T-helper 22 cell (primary cell): ENCODE measurements around the gene PACRG.

ENCODE experiments used
- DNase-seq: peaks from one replicate; pipeline ENCODE4 v3.0.0-alpha.2; 2020; ENCODE audit warnings: low read depth

Gene PACRG

DNA sequence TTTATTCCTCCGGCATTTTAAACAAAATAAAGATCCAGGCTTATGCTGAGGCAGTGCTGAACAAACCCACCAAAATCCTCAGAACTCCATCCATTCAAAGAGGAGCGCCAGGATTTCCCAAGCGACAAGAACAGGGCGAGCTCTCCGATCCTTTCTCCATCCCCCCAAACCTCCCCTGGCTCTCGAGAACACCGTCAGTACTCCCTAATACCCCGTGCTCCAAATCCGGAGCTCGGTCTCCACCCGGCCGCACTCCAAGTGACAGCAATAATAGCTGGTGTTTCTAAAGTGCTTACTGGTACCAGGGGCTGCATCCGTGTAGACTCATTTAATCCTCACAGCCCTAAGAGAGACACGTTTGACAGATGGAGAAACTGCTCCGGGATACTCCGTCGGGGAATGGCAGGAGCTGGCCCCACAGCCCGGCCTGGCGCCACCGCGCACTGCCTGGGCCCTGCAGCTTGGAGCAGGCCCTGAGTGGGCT is 409.7 kb downstream of the PACRG start:
- DNase-seq, result no peak

DNA sequence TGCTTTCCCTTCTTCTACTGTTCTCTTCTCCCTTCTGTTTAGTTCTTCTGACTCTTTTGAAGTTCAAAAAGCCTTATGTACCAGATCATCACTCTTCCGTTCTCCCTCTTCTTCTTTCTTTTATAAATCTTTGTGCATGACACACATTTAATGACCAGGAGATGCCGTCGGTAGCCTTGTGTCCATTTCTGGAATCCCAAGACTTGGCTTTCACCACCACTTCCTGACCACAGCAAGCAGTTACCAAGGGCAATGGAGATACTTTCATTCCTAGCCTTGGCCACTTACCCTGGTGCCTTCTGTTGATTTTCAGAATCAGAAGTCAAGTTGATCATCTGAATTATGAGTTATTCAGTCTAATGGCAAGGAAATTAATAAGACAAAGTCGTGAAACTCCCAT is 418.3 kb downstream of the PACRG start:
- no peak for DNase-seq

DNA sequence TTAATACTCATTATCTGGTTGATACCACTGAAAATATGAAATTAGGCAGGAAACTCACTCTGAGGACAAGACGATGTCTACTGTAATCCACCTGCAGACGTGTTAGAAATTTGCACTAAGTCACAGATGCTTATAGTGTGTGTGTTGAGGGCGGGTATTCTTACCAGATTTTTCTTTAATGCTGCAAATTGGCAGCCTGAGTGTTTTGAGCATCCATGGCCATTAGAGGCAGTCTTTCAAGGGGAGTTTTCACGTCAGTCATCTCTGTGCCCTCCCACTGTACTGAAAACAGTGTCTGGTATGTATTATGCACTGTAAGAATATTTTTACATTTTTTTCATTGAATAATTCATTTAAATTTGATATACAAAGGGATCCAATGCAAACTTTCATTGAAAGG is 420.2 kb downstream of the PACRG start:
- DNase-seq, result no peak

DNA sequence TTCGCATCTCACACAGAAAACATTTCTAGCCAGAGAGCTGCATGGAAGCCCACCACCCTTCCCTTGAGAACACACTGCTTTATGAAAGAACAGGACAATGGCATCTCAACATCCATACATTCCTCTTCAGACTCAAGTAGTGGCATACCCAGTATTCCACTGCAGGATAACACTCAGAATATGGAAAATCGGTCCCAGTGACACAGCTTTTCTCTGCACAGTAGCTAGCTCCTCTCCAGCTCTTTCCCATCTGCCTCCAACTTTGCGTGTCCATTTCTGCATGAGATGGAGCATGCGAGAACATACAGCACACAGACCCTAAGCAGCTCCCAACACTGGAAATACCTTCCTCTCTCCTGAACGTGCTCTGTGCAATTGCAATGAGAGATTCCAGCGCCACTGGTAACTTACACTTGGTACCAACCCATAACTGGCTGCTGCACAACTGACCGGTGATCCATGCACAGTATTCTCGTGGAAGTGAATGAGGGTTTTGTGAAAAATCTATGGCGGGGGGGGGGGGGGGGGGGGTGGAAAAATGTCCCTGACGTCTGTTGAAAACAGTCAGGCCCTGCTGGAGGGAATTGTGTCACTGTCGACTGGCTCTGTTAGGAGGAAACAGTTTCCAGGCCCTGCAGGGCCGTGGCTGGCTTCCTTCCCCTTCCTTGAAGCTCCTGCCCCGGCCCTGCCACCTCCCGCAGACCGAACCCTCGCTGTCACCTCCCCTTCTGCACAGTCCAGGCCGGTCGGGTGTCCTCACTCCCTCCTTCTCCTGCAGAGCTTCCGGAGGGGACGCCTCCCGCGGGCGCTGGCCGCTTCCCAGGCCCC is 420.9 kb downstream of the PACRG start:
- DNase-seq, result no peak

DNA sequence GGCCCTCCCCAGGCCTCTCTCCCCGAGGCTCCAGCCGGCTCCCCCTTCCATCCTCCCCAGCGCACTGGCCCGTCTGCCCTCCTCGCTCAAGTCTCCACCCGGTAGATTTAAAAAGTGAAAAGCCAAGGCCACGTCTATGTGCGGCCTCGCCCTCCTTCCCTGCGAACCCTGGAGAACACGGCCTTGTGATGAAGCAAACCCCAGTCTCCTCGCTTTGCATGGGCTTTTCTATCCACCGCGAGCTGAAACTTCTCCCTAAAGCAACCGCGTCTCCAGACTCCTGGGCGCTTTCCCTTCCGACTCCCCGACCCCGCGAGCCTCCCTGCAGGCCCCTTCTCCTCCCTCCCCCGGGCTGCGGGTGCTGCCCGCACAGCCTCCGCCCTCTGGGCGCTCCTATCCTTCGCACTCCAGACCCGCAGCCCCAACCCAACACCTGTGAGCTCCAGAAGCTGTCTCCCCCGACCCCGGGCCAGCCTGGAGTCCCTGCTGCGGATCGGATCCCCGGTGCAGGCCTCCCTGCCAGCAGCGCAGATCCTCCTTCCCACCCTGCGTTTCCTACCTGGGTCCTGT is 421.6 kb downstream of the PACRG start:
- DNase-seq, result no peak

DNA sequence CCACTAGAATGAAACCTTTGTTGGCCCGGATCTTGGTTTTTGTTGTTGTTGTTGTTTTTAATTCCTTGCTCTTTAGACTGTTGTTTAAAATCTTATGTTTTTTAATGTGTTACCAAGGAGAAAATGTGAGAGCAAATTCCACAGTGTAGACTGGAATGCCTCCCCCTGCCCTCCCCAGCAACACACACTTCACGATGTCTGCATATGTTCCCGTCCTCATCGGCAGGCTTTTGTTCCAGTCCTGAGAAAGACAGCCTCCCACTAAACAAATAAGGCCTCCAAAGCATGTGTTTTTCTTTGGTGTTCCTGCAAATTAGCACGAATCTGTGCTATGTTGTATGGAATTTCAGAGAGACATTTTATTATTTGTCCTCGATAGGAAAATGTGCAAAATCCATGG is 423.4 kb downstream of the PACRG start:
- no peak for DNase-seq

DNA sequence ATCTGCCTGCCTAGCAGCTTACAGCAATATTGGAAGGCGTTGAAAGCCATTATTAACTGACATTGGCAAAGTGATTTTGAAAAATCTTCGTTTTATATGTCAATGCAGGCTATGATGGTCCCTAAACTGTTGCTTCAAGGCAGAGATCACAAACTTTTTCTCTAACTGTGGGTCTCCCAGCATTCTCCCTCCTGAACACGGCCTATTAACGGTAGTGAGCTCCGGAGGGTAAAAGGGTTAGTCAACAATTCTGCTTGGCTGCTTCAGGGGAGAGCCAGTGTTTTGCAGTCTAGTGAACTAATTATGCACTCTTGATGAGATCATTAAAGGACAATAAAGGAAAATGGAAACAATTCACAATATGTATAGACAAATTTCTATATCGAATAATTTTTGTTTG is 424.9 kb downstream of the PACRG start:
- DNase-seq, result no peak

DNA sequence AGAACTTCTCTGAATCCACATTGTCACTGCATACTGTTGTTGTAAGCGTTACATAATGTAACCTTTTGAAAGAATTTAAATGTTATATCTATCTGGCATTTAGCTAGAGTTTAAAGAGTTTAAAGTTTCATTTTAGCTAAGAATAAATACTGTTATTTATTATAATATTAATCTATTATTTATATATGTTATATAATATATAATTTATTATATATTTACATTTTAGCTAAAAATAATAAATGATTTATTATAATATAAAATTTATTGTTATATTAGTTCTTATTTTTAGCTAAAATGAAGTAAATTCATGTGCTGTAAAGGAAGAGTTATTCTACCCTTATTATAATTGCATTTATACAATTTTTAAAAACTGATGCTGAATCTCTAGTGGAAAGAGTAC is 431.3 kb downstream of the PACRG start:
- no peak for DNase-seq

DNA sequence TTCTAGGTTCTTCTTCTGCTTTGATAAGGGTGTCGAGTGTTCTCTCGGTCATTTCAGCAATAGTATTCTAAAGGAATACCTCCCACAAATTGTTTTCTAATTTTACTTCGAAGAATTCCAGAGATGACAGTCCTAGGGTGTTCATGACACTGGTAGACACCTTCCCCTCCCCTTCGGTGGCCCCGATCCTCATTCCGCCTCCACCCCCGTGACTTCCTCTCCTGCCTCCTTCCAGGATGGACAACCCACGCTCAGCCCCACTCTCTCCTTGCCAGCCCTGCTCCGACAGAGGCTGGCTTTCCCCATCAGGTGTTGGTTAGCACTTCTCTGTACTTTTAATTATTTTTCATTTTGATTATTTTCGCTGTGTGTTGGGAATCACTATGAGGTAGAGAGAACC is 431.9 kb downstream of the PACRG start:
- no peak for DNase-seq

DNA sequence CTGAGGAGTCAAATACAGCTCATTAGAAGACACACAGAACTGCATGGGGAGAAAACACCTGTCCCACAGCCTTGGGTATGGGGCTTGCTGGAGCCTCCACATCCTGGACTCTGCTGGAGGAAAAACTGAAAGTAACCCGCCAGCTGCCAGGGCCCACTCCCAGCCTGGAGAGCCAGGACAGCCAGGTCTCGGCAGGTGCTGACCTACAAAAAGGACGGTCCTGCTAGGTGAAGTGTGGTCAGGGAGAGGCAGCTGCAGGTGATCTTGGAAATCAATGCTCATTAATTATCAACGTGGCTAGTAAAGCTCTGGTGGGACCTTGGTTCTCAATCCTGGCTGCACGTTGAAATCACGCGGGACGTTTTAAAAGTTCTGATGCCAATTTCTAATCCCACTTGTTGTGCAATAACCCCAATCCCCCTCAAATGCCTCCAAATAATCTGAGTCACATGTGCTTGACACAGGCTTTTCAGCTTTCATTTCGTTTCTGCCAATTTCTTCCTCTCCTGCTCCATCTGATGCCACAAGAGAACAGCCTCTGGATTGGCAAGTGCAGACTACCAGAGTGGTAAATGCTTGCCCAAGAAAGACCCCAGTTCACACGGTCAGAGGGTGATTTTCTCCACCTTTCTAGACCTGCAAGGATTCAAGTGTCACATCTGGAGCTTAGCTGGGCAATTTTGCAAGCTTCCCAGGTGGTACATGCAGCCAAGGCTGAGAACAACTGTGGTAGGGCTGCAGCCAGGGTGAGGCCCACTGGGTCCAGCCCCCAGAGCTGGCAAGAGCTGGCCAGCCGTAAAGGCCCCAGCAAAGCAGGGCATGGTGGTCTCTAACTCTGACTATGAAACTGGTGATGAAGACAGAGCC is 434.5 kb downstream of the PACRG start:
- DNase-seq, result no peak

DNA sequence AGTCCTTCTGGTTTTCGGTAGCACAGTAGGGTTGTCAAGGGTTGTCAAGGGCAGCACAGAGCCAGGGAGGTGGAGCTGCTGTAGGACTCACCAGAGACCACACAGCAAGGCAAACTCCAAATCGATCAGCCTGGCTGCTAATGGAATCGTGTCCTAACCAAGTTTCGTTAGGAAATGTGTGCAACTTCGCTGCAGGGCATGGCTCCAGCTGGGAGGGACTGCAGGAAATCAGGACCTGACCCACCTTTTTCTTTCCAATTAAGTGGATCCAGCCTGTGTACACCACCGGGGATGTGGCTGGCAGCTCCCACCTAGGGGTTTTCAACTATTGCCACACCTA is 435.1 kb downstream of the PACRG start:
- DNase-seq, result no peak

DNA sequence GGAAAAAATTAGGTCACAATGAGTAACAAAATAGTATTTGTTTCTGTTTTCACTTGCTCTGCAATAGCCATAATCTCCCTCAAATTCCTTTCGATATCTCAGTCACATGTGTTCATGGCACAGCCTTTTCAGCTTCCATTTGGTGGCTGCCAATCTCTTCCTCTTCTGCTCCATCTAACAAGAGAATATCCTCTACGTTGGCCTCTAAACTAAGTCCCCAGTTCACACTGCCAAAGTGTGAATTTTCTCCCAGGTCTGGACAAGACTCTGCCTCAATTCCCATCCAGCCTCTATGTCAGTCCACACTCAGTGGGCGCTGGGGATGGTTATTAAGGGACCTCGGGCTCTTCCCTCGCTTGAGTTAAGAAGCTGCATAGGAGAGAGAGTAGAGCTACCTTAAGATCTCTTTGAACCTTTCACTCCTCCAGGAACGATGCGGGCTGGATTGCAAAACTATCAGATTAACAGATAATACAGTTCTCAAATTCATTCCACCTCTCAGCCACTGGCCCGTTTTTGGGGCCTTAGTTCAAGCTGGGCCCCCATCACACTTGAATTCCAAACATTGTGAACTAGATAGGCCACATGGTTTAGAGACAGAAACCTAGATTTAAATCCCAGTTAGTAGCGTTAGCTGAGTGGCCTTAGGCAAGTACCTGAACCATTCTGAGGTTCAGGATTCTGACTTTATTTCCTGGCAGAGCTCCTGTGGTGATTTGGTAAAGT is 436.6 kb downstream of the PACRG start:
- DNase-seq, result no peak

DNA sequence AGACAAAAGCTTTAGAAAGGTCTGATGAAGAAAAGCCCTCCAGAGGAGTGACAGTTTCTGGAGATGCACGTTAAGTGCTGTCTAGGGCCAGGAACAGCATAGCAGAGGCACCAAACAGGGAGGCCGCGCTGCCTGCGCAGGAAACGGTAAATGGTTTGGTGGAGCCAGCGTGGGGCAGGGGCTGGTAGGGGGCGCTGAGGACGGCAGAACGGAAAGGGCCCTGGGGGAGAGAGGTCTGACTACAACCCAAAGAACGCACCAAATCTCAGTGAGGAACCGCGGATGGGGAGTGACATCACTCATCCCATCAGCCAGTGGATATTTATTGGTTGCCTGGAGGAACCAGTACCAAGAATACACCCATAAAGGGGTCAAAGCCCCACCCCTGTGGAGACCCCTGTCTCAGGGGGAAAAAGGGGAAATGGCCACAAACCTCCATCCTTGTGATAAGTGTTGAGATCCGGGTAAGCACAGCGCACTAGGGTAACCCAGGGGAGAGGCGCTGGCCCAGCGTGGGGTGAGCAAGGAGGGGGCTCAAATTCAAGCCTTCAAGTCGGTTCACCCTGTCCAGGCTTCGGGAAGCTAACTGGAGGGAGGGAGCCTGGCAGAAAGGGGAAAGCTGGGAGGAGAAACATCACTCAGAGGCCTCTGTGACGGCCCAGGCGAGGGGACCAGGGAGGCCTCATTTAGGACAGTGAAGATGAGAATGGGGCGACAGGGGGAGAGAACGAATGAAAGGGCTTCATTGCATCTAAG is 437.6 kb downstream of the PACRG start:
- DNase-seq, result no peak

DNA sequence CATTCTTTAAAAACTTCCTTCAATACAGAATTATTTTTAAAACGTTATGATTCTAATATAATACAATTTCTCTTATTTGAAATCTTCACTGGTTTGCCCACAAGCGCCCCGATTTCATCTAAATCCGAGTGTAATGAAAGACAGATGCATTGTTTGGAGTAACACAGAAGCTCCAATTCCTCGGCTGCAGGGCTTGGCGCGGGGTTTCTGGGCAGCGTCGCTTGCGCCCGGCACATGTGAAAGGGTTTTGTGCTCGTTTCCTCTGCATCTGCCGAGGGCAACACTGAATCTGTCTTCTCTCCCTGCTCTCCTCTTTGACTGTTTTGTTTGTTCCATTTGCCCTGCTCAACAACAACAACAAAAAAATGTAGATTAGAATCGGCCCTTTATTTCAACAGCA is 438.1 kb downstream of the PACRG start:
- no peak for DNase-seq

DNA sequence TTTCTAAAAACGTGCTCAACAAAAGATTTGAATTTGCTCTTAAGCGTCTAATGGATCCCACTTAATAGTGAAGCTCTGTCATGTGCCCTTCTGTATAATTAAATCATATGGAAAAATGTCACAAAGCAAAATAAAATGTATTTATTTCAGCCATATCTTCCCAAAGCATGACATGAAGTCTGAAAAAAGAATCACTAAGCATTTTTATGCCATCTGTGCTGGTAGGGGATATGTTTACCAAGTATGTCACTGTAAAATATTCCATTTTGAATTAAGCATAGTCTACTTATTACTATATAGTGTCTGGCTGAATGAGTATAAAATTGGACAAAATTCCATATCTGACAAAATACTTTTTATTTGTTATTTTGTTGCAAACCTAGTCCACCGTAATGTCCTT is 438.7 kb downstream of the PACRG start:
- no peak for DNase-seq

DNA sequence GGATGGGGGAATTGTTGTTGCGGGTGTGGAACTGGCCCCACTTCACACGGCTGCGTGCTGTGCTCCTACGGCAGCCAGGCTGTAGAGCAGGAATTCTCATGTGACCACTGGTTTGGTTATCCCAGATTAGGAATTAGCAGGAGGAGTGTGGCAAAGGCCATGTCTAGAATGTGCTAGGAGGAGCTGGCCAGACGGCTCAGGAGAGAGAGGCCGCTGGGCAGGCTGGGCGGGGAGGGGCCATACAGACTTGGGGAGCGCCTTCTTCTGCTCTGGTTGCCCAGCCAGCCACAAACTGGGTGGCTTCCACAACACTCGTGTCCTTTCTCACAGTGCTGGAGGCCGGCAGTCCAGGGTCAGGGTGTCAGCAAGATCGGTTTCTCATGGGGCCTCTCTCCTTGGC is 441.7 kb downstream of the PACRG start:
- DNase-seq, result no peak

DNA sequence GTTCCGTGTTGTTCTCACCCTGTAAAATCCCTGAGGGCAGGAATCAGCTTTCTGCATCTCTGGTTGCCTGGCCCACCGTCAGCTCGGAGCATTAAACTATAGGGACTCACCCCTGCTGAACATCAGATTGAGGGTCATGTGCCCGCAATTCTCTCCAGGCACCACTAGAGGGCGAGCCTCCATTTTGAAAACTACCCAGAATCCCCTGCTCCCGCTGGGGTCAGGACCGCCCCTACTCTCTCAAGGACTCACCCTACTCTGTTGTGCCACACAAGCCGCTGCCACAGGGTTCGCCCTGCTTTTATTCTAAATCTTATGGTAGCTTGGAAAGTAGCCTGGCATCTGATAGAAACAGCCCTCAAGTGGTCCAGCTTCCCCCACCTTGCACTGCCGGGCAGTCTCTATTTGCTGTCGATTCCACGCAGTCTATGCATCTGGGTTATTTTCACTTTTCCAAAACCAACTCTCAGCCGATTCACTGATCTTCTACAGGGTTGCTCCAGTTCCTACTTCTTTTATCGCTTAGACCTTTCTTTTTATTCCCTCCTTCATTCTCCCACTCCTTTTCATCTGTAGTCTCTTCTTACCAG is 442.6 kb downstream of the PACRG start:
- no peak for DNase-seq

DNA sequence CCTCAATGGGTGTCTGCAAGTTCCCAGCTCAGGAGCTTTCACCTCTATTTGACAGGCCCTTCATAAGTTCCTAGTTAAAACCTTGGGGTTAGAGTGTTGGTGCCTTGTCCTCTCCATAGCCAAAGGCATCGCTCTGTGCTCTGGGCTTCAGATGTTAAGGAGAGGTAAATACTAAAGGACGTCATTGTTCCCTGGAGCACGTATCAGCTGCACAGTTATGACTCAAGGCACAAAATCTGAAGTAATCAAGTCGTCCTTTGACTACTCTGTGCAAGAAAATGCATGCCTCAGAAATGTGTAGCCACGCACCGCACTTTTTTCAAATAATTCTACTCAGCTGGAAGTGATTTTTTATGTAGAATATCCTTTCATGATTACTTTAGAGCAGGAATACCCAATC is 446.0 kb downstream of the PACRG start:
- DNase-seq, result no peak

DNA sequence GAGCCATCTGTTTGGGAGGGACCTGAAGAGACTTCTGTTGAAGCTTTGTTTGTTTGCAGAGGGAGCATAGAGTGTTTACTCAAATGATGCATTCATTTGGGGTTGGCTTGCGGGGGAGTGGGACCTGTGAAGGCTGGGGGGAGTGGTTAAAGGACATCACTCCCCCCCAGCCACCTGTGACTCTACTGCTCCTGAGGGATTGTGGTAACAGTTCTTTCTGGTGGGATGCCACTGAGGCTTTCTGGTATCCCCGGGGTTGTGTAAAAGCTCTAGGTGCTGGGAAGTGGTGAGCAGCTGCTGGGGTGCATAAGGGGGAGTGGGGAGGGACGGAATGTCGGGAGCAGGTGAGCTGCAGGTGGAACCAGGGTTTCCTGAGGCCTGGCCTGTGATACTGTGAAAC is 447.5 kb downstream of the PACRG start:
- no peak for DNase-seq

DNA sequence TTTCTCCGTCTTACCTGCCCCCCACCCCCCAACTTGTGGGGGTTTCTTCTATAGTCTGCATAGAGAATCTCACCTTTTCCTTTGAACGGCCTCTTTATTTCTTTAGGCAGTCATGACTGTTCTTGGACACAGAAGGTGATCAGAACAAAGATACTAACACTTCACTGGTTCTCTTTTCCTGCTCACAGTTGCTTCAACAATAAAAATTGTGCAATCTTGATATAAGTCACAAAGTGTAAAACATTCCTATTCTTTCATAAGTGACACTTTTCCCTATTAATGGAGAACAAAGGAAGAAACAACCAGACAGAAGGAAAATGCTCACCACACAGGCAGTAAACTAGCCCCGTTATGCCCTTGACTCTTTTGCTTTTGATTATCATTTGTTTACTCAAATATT is 448.3 kb downstream of the PACRG start:
- no peak for DNase-seq

DNA sequence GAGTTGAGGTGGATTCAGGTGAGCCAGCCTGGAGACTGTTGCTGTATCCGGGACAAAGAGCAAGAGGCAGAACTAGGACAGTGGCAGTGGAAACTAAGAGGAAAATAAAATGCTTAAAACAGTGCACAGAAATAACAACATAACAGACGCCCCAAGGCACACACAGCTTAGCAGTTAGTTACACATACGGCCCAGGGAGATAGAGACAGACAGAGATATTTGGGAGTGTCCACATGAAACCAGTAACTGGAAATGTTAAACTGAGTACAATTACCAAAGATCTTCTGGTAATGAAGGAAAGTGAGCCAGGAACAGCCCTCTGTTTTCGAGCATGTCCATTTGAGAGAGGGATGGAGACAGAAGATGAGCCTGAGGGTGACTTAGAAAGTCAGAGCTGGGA is 449.2 kb downstream of the PACRG start:
- DNase-seq, result no peak
